NB4 (cell line): ENCODE measurements around the gene PATJ.

Experiments used
- DNase-seq: peaks from one replicate; pipeline ENCODE4 v3.0.0; 2010; ENCODE audit warnings: low read depth
- H3K4me3 ChIP-seq: one replicate; pipeline ENCODE4 v1.5.1; 2011; ENCODE audit warnings: mild to moderate bottlenecking, low read depth, low read length, moderate library complexity
- MYC ChIP-seq: IDR thresholded peaks from 2 replicates; pipeline ENCODE4 v1.6.1; 2011; ENCODE audit warnings: low read depth, low read length
- POLR2A ChIP-seq: IDR thresholded peaks from 2 replicates; pipeline ENCODE4 v1.6.1; 2011; ENCODE audit warnings: mild to moderate bottlenecking; ENCODE audit not compliant: insufficient read length; ENCODE audit errors: extremely low read depth
- TF ChIP-seq, protein P1 (sequence below): IDR thresholded peaks from one replicate; pipeline ENCODE4 v1.5.1; 2012; ENCODE audit warnings: low read depth, low read length
- TF ChIP-seq, protein P2 (sequence below): IDR thresholded peaks from 2 replicates; pipeline ENCODE4 v1.6.1; 2011; ENCODE audit warnings: low read depth, low read length

Gene PATJ

DNA sequence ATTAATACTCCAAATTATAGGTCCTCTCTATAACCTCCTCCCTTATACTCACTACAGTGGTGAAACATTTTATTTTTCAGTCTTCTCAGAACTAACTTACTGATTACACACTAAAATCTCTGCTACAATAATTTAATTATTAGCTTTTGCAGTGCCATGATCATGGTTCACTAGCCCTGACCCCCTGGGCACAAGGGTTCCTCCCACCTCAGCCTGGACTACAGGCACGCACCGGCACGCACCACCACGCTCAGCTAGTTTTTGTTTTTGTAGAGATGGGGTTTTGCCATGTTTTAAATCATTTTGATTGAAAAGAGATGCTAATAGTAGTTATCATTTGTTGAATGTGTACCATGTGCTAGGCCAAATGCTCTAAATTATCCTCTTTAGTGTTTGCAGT lies 6.3 kb downstream of the PATJ start:
- TF ChIP-seq, protein P1, sequence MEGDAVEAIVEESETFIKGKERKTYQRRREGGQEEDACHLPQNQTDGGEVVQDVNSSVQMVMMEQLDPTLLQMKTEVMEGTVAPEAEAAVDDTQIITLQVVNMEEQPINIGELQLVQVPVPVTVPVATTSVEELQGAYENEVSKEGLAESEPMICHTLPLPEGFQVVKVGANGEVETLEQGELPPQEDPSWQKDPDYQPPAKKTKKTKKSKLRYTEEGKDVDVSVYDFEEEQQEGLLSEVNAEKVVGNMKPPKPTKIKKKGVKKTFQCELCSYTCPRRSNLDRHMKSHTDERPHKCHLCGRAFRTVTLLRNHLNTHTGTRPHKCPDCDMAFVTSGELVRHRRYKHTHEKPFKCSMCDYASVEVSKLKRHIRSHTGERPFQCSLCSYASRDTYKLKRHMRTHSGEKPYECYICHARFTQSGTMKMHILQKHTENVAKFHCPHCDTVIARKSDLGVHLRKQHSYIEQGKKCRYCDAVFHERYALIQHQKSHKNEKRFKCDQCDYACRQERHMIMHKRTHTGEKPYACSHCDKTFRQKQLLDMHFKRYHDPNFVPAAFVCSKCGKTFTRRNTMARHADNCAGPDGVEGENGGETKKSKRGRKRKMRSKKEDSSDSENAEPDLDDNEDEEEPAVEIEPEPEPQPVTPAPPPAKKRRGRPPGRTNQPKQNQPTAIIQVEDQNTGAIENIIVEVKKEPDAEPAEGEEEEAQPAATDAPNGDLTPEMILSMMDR, result no peak
- TF ChIP-seq, protein P2, sequence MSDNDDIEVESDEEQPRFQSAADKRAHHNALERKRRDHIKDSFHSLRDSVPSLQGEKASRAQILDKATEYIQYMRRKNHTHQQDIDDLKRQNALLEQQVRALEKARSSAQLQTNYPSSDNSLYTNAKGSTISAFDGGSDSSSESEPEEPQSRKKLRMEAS, result no peak
- TF ChIP-seq MYC, result no peak
- TF ChIP-seq POLR2A, result no peak
- no peak for DNase-seq
- H3K4me3 ChIP-seq, result no peak overlapping the region

DNA sequence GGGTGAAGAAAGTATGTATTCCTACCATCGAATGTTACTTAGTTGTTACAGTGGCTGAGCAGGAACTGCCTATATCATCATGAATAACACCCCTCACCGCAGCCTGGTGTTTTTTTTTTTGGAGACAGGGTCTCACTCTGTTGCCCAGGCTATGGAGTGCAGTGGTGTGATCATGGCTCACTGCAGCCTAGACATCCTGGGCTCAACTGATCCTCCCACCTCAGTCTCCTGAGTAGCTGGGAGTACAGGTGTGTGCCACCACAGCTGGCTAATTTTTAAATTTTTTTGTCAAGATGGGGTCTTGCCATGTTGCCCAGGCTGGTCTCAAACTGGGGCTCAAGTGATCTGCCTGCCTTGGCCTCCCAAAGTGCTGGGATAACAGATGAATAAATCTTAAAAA lies 7.3 kb downstream of the PATJ start:
- TF ChIP-seq, protein P1, result no peak
- TF ChIP-seq POLR2A (no peak), MYC (no peak)
- TF ChIP-seq, protein P2, result no peak
- no peak for DNase-seq
- no peak overlapping the region for H3K4me3 ChIP-seq

DNA sequence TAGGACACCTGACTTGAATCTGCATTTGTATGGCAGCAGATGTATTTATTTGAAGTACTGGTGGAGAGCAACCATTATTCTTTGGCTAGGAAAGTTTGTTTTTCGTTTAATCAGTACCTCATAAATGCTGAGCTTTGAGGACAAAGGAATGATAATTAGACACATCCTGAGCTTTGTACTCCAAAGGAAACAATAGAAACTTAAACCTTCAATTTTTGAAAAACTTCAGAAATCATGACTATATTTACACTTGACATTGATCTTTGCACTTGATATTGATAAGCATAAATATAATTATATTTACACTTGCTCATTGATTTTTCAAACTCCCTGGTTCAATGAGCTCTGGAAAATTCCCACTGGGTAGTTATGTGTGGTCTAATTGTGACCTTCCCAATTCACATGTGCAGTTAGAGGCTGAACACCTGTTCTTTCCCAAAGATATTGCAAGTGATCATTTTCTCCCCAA lies 10.7 kb downstream of the PATJ start:
- H3K4me3 ChIP-seq, result no peak overlapping the region
- no peak for DNase-seq
- TF ChIP-seq, protein P1, result no peak
- TF ChIP-seq POLR2A (no peak), MYC (no peak)
- TF ChIP-seq, protein P2, result no peak

DNA sequence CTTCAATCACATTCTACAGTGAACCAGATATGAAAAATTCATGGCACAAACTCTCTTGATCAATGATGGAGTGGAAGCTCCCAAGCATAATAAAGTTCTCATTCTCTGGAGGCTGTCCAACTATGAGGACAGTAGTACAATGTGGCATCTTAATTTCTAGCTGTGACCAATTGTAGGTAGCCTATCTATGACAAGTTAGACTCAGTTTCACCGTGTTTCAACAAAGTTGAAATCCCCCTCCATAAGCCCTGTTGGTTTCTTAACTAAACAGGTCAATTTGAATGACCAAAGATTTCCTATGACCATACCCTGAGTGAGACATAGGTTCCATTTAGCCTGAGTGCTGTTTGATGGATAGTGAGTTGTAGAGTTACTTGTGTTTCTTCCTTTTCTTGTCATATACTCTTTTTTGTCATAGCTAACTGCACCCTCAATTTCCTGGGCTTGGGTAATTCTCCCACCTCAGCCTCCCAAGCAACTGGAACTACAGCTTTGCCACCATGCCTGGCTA lies 11.8 kb downstream of the PATJ start:
- no peak overlapping the region for H3K4me3 ChIP-seq
- TF ChIP-seq, protein P2, result no peak
- no peak for DNase-seq

DNA sequence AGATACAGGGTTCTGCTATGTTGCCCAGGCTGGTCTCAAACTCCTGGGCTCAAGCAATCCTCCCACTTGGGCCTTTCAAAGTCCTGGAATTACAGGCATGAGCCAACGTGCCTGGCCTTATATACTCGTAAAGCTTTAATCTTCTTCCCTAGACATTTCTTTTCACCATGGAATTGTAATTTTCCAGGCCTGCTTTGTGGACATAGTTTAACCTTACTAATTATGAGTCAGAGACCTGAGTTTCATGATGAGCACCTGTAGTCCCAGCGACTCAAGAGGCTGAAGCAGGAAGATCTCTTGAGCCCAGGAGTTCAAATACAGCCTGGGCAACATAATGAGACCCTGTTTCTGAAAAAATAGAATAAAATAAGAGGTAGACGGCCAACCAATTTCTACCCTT lies 12.3 kb downstream of the PATJ start:
- no peak for DNase-seq
- no peak overlapping the region for H3K4me3 ChIP-seq
- TF ChIP-seq POLR2A (no peak), MYC (no peak)
- TF ChIP-seq, protein P2, result no peak
- TF ChIP-seq, protein P1, result no peak

DNA sequence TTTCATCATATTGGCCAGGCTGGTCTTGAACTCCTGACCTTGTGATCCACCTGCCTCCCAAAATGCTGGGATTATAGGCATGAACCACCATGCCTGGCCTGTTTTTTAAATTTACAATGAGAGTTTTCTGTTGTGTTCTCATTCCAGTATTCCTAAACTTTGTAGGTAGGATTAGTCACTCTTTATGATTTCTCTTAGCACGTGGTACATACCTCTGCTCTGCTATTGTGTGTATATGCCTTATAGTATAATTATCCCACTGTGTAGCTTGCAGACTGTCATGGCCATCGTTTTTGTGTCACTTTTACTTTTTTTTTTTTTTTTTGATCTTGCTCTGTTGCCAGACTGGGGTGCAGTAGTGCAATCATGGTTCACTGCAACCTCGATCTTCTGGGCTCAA lies 14.5 kb downstream of the PATJ start:
- no peak for DNase-seq
- H3K4me3 ChIP-seq, result no peak overlapping the region
- no peak for TF ChIP-seq MYC

DNA sequence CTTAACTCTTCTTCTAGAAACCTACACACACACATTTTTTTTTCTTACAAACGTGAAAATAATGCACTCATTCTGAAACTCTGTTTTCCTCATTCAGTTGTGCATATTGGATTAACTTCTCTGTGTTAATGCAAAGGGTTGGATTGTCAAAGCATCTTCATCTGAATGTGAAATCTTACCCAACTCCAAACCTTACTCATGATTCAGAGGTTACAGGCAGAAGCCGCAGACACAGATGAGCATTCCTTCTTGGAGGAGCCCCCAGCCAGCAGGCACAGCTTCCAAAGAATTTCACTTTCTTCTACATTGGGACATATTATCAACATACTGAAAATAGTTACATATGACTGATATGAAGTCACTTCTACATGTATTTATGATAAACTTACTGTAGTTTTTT lies 15.7 kb downstream of the PATJ start:
- H3K4me3 ChIP-seq, result no peak overlapping the region
- TF ChIP-seq, protein P2, result no peak
- TF ChIP-seq, protein P1, result no peak
- no peak for TF ChIP-seq POLR2A
- no peak for TF ChIP-seq MYC
- DNase-seq, result no peak
